GM23338 (cell line): ENCODE results near the gene ACADS. TPM values are rescaled to one million over a fixed set of nuclear protein-coding genes. Genes with fewer than 3 reads are reported as not detected.

Source experiments
- JUNB ChIP-seq: IDR thresholded peaks from one replicate; pipeline ENCODE4 v1.6.1; 2016; ENCODE audit warnings: antibody characterized with exemption; ENCODE audit not compliant: unreplicated experiment
- POLR2AphosphoS5 ChIP-seq: IDR thresholded peaks from 2 replicates; pipeline ENCODE4 v1.6.1; 2016; ENCODE audit warnings: antibody characterized with exemption, low read depth
- STAT1 ChIP-seq: IDR thresholded peaks from one replicate; pipeline ENCODE4 v1.6.1; 2016; ENCODE audit warnings: antibody characterized with exemption; ENCODE audit not compliant: unreplicated experiment
- polyA plus RNA-seq: library from polyadenylated mRNA; unstranded; fragments of >200 nt; fragmentation: Nextera tagmentation; extraction: Ambion mirVana; gene quantifications from 2 replicates; pipeline ENCODE4 v1.2.1, GENCODE V29; 2016
- total RNA-seq: library from RNA; depleted of rRNA; stranded (reverse); fragments of >200 nt; shearing (Covaris generic); gene quantifications from 2 replicates; pipeline ENCODE4 v1.2.3, GENCODE V29; 2014
- TF ChIP-seq, protein P1 (sequence below): fragments of 250-450 bp; sonication (Bioruptor Pico); IDR thresholded peaks from 2 replicates; pipeline ENCODE4 v1.5.0; 2020; ENCODE audit warnings: mild to moderate bottlenecking, moderate library complexity
- TF ChIP-seq, protein P2 (sequence below): IDR thresholded peaks from one replicate; pipeline ENCODE4 v1.6.1; 2018; ENCODE audit warnings: antibody characterized with exemption; ENCODE audit not compliant: unreplicated experiment
- TF ChIP-seq, protein P3 (sequence below): IDR thresholded peaks from 2 replicates; pipeline ENCODE4 v1.6.1; 2016; ENCODE audit warnings: antibody characterized with exemption

ACADS gene
- total and polyA plus RNA-seq, 2 experiments from 2014 or later = 3.1 to 5.7 TPM

DNA sequence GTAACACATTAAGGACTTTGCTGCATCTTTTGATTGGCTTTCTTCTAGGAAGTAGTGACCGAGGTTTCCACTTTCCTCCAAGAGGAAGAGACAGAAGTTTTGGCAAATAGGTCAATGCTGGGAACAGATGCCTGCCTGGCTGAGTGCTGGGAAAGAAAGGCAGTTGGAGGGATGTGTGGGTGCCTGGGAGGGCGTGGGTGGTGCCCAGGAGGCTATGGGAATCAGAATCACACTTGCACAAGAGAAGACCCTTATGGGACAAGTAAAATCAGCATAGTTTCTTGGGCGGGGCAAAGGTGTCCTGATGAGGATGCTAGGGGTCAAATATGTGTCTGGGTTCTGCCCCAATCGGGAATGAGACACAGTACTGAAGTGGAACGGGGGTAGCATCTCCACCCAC lies 906 bp upstream of the ACADS start (continued):
- TF ChIP-seq, protein P1, sequence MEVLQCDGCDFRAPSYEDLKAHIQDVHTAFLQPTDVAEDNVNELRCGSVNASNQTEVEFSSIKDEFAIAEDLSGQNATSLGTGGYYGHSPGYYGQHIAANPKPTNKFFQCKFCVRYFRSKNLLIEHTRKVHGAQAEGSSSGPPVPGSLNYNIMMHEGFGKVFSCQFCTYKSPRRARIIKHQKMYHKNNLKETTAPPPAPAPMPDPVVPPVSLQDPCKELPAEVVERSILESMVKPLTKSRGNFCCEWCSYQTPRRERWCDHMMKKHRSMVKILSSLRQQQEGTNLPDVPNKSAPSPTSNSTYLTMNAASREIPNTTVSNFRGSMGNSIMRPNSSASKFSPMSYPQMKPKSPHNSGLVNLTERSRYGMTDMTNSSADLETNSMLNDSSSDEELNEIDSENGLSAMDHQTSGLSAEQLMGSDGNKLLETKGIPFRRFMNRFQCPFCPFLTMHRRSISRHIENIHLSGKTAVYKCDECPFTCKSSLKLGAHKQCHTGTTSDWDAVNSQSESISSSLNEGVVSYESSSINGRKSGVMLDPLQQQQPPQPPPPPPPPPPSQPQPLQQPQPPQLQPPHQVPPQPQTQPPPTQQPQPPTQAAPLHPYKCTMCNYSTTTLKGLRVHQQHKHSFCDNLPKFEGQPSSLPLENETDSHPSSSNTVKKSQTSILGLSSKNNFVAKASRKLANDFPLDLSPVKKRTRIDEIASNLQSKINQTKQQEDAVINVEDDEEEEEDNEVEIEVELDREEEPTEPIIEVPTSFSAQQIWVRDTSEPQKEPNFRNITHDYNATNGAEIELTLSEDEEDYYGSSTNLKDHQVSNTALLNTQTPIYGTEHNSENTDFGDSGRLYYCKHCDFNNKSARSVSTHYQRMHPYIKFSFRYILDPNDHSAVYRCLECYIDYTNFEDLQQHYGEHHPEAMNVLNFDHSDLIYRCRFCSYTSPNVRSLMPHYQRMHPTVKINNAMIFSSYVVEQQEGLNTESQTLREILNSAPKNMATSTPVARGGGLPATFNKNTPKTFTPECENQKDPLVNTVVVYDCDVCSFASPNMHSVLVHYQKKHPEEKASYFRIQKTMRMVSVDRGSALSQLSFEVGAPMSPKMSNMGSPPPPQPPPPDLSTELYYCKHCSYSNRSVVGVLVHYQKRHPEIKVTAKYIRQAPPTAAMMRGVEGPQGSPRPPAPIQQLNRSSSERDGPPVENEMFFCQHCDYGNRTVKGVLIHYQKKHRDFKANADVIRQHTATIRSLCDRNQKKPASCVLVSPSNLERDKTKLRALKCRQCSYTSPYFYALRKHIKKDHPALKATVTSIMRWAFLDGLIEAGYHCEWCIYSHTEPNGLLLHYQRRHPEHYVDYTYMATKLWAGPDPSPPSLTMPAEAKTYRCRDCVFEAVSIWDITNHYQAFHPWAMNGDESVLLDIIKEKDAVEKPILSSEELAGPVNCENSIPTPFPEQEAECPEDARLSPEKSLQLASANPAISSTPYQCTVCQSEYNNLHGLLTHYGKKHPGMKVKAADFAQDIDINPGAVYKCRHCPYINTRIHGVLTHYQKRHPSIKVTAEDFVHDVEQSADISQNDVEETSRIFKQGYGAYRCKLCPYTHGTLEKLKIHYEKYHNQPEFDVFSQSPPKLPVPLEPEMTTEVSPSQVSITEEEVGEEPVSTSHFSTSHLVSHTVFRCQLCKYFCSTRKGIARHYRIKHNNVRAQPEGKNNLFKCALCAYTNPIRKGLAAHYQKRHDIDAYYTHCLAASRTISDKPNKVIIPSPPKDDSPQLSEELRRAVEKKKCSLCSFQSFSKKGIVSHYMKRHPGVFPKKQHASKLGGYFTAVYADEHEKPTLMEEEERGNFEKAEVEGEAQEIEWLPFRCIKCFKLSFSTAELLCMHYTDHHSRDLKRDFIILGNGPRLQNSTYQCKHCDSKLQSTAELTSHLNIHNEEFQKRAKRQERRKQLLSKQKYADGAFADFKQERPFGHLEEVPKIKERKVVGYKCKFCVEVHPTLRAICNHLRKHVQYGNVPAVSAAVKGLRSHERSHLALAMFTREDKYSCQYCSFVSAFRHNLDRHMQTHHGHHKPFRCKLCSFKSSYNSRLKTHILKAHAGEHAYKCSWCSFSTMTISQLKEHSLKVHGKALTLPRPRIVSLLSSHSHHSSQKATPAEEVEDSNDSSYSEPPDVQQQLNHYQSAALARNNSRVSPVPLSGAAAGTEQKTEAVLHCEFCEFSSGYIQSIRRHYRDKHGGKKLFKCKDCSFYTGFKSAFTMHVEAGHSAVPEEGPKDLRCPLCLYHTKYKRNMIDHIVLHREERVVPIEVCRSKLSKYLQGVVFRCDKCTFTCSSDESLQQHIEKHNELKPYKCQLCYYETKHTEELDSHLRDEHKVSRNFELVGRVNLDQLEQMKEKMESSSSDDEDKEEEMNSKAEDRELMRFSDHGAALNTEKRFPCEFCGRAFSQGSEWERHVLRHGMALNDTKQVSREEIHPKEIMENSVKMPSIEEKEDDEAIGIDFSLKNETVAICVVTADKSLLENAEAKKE = no peak
- TF ChIP-seq, protein P2, sequence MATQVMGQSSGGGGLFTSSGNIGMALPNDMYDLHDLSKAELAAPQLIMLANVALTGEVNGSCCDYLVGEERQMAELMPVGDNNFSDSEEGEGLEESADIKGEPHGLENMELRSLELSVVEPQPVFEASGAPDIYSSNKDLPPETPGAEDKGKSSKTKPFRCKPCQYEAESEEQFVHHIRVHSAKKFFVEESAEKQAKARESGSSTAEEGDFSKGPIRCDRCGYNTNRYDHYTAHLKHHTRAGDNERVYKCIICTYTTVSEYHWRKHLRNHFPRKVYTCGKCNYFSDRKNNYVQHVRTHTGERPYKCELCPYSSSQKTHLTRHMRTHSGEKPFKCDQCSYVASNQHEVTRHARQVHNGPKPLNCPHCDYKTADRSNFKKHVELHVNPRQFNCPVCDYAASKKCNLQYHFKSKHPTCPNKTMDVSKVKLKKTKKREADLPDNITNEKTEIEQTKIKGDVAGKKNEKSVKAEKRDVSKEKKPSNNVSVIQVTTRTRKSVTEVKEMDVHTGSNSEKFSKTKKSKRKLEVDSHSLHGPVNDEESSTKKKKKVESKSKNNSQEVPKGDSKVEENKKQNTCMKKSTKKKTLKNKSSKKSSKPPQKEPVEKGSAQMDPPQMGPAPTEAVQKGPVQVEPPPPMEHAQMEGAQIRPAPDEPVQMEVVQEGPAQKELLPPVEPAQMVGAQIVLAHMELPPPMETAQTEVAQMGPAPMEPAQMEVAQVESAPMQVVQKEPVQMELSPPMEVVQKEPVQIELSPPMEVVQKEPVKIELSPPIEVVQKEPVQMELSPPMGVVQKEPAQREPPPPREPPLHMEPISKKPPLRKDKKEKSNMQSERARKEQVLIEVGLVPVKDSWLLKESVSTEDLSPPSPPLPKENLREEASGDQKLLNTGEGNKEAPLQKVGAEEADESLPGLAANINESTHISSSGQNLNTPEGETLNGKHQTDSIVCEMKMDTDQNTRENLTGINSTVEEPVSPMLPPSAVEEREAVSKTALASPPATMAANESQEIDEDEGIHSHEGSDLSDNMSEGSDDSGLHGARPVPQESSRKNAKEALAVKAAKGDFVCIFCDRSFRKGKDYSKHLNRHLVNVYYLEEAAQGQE = no peak
- TF ChIP-seq POLR2AphosphoS5 = no peak; the same call in 1 of the 2 replicates
- TF ChIP-seq, protein P3, sequence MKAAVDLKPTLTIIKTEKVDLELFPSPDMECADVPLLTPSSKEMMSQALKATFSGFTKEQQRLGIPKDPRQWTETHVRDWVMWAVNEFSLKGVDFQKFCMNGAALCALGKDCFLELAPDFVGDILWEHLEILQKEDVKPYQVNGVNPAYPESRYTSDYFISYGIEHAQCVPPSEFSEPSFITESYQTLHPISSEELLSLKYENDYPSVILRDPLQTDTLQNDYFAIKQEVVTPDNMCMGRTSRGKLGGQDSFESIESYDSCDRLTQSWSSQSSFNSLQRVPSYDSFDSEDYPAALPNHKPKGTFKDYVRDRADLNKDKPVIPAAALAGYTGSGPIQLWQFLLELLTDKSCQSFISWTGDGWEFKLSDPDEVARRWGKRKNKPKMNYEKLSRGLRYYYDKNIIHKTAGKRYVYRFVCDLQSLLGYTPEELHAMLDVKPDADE = no peak
- no peak for TF ChIP-seq JUNB
- no peak for TF ChIP-seq STAT1
